ENCODE results near the gene PHAF1.

Gene PHAF1

GRCh38 chr16:67109407-67110135 lies at the start of gene PHAF1:
TSS of gene PHAF1 (plus strand) at chr16:67109941. CDS start at chr16:67110176, 235 bp downstream.
- DNase-seq: peak; percentile 80

- DNase-seq: no peak
These were observed 46.7 kb upstream of the PHAF1 start for GRCh38 chr16:67063008-67063407.

- no peak for DNase-seq
These were observed 41.5 kb upstream of the PHAF1 start for GRCh38 chr16:67068212-67068753.

GRCh38 chr16:67071476-67072048 lies 38.2 kb upstream of the PHAF1 start:
- DNase-seq: no peak

GRCh38 chr16:67075331-67075730 lies 34.4 kb upstream of the PHAF1 start:
- DNase-seq: no peak

GRCh38 chr16:67077871-67078270 lies 31.9 kb upstream of the PHAF1 start:
- DNase-seq: no peak

- DNase-seq: no peak
These were observed 27.6 kb upstream of the PHAF1 start for GRCh38 chr16:67082100-67082499.

- no peak for DNase-seq
These were observed 26.9 kb upstream of the PHAF1 start for GRCh38 chr16:67082891-67083290.

GRCh38 chr16:67084345-67085028 lies 25.3 kb upstream of the PHAF1 start:
- no peak for DNase-seq

- DNase-seq: no peak
These were observed 22.9 kb upstream of the PHAF1 start for GRCh38 chr16:67086822-67087221.

- DNase-seq: no peak
These were observed 22.4 kb upstream of the PHAF1 start for GRCh38 chr16:67087291-67087690.

GRCh38 chr16:67087803-67088202 lies 21.9 kb upstream of the PHAF1 start:
- DNase-seq: no peak

GRCh38 chr16:67088551-67088950 lies 21.2 kb upstream of the PHAF1 start:
- DNase-seq: no peak

- DNase-seq: no peak
These were observed 20.6 kb upstream of the PHAF1 start for GRCh38 chr16:67089101-67089500.

- DNase-seq: peak; percentile 87
These were observed 17.7 kb upstream of the PHAF1 start for GRCh38 chr16:67091906-67092566.

GRCh38 chr16:67093098-67093726 lies 16.5 kb upstream of the PHAF1 start:
- DNase-seq: no peak

- no peak for DNase-seq
These were observed 11.1 kb upstream of the PHAF1 start for GRCh38 chr16:67098599-67098998.

- peak; percentile 15 for DNase-seq
These were observed 9.0 kb upstream of the PHAF1 start for GRCh38 chr16:67100569-67101310.

- no peak for DNase-seq
These were observed 8.2 kb upstream of the PHAF1 start for GRCh38 chr16:67101311-67102082.

- DNase-seq: no peak
These were observed 5.7 kb upstream of the PHAF1 start for GRCh38 chr16:67104061-67104460.

- no peak for DNase-seq
These were observed 4.9 kb upstream of the PHAF1 start for GRCh38 chr16:67104845-67105244.
